Fibroblast of the conjunctiva (primary cell): ENCODE data around the gene DNAJC30.
"Not testable (repeated sequence)": the region's sequence is repeated elsewhere in the genome, so short reads cannot be mapped to it uniquely, and the experiment has no call there.

Experiments
- DNase-seq: peaks from one replicate; pipeline ENCODE4 v3.0.0-alpha.2; 2010; ENCODE audit warnings: low read depth

Gene DNAJC30

GRCh38 chr7:73683056-73683787 lies at the start of gene DNAJC30, which contains the start of gene BUD23:
DNAJC30 (minus strand) TSS chr7:73683453; CDS start chr7:73683423, 30 bp downstream.
BUD23 (plus strand) TSS chr7:73683597; CDS start chr7:73683626, 29 bp downstream.
- peak; percentile 91 for DNase-seq

GRCh38 chr7:73732397-73732796 lies 49.1 kb upstream of the DNAJC30 start:
- no peak for DNase-seq

DNA sequence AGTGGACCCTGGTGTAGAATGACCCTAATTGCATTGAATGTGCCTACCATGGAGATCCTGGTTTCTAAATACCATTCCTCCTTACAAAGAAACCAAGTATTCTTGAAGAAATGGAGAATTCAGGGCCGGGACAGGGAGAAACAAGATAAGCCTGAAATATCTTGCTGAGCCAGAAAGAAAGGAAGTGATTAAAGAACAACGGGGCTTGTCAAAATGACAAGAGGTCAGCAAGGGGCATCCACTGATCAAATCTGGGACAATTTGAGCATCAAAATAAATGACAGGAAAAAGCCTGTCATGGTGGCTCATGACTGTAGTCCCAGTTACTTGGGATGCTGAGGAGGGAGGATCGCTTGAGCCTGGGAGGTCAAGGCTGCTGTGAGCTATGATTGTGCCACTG lies 47.2 kb upstream of the DNAJC30 start:
- DNase-seq = no peak

DNA sequence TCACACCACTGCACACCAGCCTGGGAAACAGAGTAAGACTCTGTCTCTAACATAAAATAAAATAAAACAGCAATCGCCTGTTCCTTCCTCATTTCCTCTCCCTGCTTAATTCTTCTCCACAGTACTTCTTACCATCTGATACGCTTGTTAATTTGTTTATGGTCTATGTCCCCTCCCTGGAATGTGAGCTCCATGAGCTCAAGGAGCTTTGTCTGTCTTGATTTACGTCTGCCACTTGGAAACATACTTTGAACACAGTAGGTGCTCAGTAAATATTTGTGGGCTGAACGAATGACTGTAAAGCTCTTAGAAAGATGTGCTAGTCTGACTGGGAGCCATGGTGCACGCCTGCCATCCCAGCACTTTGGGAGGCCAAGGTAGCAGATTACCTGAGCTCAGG lies 45.3 kb upstream of the DNAJC30 start:
- DNase-seq = no peak

GRCh38 chr7:73727952-73728351 lies 44.7 kb upstream of the DNAJC30 start:
- DNase-seq = no peak

- no peak for DNase-seq
Observed at GRCh38 chr7:73726083-73726466, 42.8 kb upstream of the DNAJC30 start.

GRCh38 chr7:73723813-73724212 lies 40.6 kb upstream of the DNAJC30 start:
- DNase-seq = no peak

DNA sequence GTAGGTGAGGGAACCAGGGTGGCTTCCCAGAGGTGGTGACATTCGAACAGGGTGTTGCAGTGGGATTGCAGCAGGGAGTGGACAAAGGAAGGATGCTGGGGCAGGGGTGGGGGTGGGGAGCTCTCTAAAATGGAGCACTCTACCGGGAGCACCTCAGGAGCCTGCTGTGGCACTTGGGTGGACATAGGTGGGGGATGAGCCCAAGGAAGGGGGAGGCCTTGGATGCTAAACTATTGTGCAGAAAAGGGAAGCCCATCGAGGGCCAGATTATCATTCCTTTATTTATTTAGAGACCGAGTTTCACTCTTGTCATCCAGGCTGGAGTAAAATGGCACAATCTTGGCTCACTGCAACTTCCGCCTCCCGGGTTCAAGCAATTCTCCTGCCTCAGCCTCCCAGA lies 39.5 kb upstream of the DNAJC30 start:
- no peak for DNase-seq

GRCh38 chr7:73722182-73722581 lies 38.9 kb upstream of the DNAJC30 start:
- DNase-seq = not testable (repeated sequence)

- no peak for DNase-seq
Observed at GRCh38 chr7:73721377-73721817, 38.1 kb upstream of the DNAJC30 start.

DNA sequence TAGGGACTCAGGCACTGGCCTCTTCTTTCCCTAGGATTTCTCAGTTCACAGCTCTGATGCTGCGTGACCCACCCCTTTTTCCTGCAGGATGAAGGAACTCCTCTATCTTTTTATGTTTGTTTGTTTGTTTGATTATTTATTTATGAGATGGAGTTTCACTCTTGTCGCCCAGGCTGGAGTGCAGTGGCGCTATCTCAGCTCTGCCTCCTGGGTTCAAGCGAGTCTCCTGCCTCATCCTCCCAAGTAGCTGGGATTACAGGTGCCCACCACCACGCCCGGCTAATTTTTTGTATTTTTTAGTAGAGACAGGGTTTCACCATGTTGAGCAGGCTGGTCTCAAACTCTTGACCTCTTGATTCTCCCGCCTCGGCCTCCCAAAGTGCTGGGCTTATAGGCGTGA lies 37.2 kb upstream of the DNAJC30 start:
- not testable (repeated sequence) for DNase-seq

- DNase-seq = no peak
Observed at GRCh38 chr7:73719806-73720169, 36.5 kb upstream of the DNAJC30 start.

DNA sequence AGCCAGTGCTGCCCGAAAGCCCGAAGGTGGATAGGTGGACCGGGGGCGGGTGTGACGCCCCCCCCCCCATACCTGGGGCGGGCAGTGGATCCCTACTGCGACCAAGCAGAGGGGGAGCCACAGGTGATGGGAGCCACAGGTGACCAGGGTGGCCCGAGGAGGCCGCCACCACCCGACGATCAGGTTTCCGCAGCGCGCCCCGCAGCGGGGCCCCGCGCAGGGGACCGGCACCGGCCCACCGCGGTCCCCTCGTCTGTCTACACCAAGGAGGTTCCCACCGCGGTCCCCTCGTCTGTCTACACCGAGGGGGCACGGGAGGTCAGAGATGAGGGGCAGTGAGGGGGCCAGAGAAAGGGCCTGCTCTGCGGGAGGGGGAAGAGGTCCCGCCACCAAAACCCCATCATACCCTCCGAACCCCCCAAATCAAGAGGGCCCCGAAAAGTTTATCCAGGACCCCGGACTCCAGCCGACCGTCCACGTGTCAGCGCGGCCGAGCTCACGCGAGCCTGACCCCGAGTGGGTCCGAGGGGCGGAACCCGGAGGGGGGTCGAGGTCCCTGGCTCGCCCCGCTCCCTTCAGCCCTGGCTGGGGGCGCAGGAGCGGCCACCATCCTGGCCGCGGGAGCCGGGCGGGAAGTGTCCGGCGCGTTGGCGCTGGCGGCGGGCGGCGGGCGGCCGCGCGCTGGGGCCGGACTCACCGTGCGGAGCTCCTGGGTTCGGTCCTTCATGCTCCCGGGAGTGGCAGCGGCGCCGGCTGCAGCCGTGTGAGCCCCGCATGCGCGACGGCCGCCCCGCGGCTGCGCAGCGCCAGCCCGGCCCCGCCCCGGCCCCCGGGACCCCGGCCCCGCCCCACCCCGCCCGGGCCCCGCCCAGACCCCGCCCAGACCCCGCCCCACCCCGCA lies 35.9 kb upstream of the DNAJC30 start, which contains the start of gene STX1A:
Gene STX1A (minus strand): TSS at position 765 of the 901 bp plus-strand sequence. CDS start 38 bp downstream, at position 727.
- DNase-seq = peak; percentile 31

GRCh38 chr7:73718438-73718881 lies 35.2 kb upstream of the DNAJC30 start:
- DNase-seq = no peak

DNA sequence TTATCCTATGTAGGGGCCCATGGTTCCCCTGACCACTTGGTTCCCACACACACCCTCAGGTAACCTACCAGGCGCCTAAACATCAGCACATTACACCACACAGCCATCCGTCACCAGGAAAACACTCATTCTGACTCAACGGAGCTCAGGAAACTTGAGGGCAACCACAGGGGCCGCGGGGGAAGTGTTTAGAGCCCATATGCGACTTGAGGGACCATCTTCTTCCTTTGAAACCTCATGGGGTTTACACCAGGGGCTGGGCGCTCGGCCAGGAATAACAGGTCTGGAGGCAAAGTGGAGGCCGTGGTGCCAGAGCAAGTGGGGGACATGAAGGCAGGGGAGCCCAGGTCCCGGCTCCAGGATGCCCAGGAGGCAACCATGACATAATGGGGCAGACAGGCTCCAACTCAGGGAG lies 34.7 kb upstream of the DNAJC30 start:
- DNase-seq = no peak

- no peak for DNase-seq
Observed at GRCh38 chr7:73717025-73717807, 34.0 kb upstream of the DNAJC30 start.

DNA sequence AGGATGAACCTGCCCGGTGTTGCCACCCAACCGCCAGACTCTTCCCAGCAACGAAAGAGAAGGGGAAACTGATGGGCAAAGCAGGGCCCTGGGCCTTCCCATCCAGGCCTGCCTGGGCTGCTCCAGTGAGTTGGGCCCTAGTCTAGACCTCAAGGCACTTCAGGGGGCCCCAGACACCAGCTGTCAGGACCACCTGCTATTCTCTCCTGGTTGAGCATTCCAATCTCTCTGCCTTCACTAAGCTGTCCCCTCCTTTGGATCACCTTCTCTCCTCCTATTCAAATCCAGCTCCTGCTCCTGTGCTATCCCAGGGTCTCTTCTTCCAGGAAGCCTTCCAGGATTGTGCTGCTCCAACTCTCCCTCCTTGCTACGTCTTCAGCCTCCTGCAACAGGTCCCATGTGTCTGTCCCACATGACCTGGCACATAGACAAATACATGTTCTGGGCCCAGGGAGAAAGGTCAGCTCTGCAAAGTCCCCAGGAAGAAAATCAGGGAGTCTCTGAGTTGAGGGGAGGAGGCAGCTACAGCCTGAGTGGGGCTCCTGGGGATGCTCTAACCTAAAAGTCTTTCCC lies 33.2 kb upstream of the DNAJC30 start:
- no peak for DNase-seq

DNA sequence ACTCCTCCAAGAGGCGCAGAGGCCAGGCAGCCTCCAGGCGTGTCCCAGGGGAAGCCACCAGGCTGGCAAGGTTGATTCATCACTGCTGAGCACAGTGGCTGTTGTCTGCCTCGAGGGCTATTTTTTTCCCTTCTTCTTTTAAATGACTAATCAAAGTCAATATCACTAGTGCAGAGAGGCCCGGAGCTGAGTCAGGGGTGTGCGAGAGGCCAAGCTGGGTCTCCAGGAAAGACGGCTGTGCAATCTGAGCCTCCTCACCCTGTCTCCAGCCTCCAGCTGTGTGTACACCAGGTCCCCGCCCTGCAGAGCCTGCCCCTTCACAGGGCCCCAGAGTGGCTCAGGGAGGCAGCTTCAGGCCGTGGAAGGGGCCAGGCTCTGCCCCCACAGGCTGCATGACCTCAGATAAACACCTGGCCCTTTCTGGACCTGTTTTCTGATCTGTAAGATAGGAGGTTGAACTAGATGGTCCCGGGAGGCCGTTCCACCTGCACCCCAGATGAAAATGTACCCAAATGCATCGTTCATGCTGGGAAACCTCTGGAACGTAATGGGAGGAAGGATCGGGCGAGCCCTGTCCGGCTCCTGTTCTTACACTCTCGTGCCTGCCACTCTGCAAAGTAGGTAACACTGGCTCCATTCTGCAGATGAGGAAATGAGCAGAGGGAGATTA lies 32.5 kb upstream of the DNAJC30 start:
- DNase-seq = peak; percentile 91

DNA sequence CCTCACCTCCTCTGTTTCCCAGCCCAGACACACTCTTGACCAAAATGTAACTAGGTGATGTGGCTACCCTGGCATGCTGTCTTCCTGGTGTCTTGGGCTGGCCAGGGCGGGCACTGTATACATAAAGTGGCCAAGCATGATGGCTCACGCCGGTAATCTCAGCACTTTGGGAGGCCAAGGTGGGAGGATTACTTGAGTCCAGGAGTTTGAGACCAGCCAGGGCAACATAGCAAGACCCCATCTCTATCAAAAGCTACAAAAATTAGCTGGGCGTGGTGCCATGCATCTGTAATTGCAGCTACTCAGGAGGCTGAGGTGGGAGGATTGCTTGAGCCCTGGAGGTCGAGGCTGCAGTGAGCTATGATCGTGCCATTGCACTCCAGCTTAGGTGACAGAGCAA lies 30.1 kb upstream of the DNAJC30 start:
- not testable (repeated sequence) for DNase-seq

- DNase-seq = no peak
Observed at GRCh38 chr7:73712773-73713172, 29.5 kb upstream of the DNAJC30 start.

DNA sequence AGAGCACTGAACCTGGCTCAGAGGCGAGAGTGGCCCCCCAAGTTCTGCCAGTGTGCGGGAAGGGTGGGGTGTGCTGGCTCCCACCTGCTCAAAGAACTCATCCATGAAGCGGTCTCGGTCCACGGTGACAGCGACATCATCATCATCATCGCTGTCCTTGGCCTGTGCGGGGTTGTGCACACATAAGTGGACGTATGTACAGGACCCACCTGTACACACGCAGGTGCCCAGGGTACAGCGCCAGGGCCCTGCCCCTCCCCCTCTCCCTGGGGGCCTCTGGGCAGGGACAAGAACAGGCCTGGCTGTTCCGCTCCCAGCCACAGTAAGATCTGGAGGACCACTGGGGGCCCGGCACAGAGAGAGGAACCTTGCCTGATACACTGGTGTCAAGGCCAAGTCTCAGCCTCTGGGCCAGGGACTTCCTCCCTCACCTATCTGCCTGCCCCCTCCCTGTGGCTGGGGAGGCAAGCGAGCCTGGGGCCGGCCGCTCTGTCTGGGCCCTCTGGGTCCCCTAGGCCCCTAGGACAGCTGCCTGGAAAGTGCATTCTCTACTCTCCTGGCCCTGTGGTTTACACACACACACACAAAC lies 25.8 kb upstream of the DNAJC30 start:
- no peak for DNase-seq
